Endodermal cell (in vitro differentiated cells): ENCODE data around the gene JAZF1. TPM values are rescaled to one million over a fixed set of nuclear protein-coding genes. Genes with fewer than 3 reads are reported as not detected.

ENCODE experiments used
- DNase-seq: peaks from one replicate; pipeline ENCODE4 v3.0.0-alpha.2; 2017
- H3K27ac ChIP-seq: 2 replicates; pipeline ENCODE4 v1.5.1; 2013; ENCODE audit warnings: mild to moderate bottlenecking, low read depth, low read length, moderate library complexity
- H3K27me3 ChIP-seq: 2 replicates; pipeline ENCODE4 v1.6.1; 2013; ENCODE audit warnings: mild to moderate bottlenecking, low read length, moderate library complexity; ENCODE audit not compliant: insufficient read depth, control insufficient read depth, poor library complexity, severe bottlenecking
- H3K36me3 ChIP-seq: 2 replicates; pipeline ENCODE4 v1.7.0; 2013; ENCODE audit warnings: mild to moderate bottlenecking, low read length, moderate library complexity; ENCODE audit not compliant: control insufficient read depth, insufficient read depth
- H3K4me1 ChIP-seq: one replicate; pipeline ENCODE4 v1.7.0; 2013; ENCODE audit warnings: low read length; ENCODE audit not compliant: control insufficient read depth, insufficient read depth
- H3K4me3 ChIP-seq: 2 replicates; pipeline ENCODE4 v1.5.1; 2013; ENCODE audit warnings: mild to moderate bottlenecking, low read length, moderate library complexity
- H3K9ac ChIP-seq: 2 replicates; pipeline ENCODE4 v1.6.1; 2013; ENCODE audit warnings: mild to moderate bottlenecking, low read length, moderate library complexity; ENCODE audit not compliant: poor library complexity, severe bottlenecking; ENCODE audit errors: extremely low read depth
- H3K9me3 ChIP-seq: 2 replicates; pipeline ENCODE4 v1.6.1; 2013; ENCODE audit warnings: mild to moderate bottlenecking, low read length, moderate library complexity; ENCODE audit not compliant: control insufficient read depth
- H3K27ac Mint-ChIP-seq: 2 replicates; pipeline ENCODE4 v1.8.0; 2020; ENCODE audit warnings: mixed read lengths
- H3K27me3 Mint-ChIP-seq: 2 replicates; pipeline ENCODE4 v1.8.0; 2021; ENCODE audit warnings: mild to moderate bottlenecking, mixed read lengths; ENCODE audit not compliant: insufficient read depth
- H3K36me3 Mint-ChIP-seq: 2 replicates; pipeline ENCODE4 v1.8.0; 2020; ENCODE audit warnings: low read depth, mixed read lengths
- H3K4me1 Mint-ChIP-seq: 2 replicates; pipeline ENCODE4 v1.8.0; 2020; ENCODE audit warnings: mixed read lengths
- H3K4me3 Mint-ChIP-seq: 2 replicates; pipeline ENCODE4 v1.8.0; 2020; ENCODE audit warnings: mild to moderate bottlenecking, moderate library complexity, mixed read lengths
- H3K9me3 Mint-ChIP-seq: 2 replicates; pipeline ENCODE4 v1.8.0; 2020; ENCODE audit warnings: mild to moderate bottlenecking, mixed read lengths
- CTCF ChIP-seq: fragments of 200-600 bp; sonication (generic); conservative IDR thresholded peaks from 2 replicates; pipeline ENCODE4 v1.5.0; 2021; ENCODE audit warnings: antibody characterized with exemption, mild to moderate bottlenecking
- WGBS, 2 experiments: methylation state at CpG; one replicate each; pipeline versions ENCODE4 v1.1.5 to v1.1.7; 2013; ENCODE audit warnings: missing lambda C conversion rate in 2 of 2, mixed read lengths in 1 of 2; ENCODE audit not compliant: insufficient coverage in 1 of 2, insufficient read length in 1 of 2; 5-methylcytosine and 5-hydroxymethylcytosine counted together
- total RNA-seq, 2 donors: library from RNA; stranded (reverse); fragmentation: NEBNext Ultra II Directional in 1 of 2; extraction: Animal tissue kit (Norgen Biotek cat#: 25700) in 1 of 2; gene quantifications; 2 replicates in 1 of 2; 3 replicates in 1 of 2; pipeline ENCODE4 v1.2.1, GENCODE V29; 2021

Gene JAZF1
- total RNA-seq, 2 donors from 2014 or later: 18.3 to 33.6 TPM

GRCh38 chr7:28038175-28038797 lies 142.3 kb downstream of the JAZF1 start:
- H3K27ac Mint-ChIP-seq: no peak overlapping the region
- Histone ChIP-seq H3K9me3 (no peaks in the 10 kb centered on the region), H3K27ac (no peak overlapping the region), H3K4me3 (no peak overlapping the region), H3K27me3 (no peaks in the 10 kb centered on the region), H3K4me1 (peaks cover 3% of the 10 kb centered on the region), H3K9ac (no peak overlapping the region), H3K36me3 (no peaks in the 10 kb centered on the region)
- no peaks in the 10 kb centered on the region for H3K27me3 Mint-ChIP-seq
- no peak overlapping the region for H3K4me3 Mint-ChIP-seq
- DNase-seq: no peak
- peaks cover 2% of the 10 kb centered on the region for H3K36me3 Mint-ChIP-seq
- TF ChIP-seq CTCF: no peak
- H3K9me3 Mint-ChIP-seq: no peaks in the 10 kb centered on the region
- H3K4me1 Mint-ChIP-seq: peaks cover 12% of the 10 kb centered on the region
- no CpG with 5 or more reads among the region's 1 CpG for WGBS, 2 experiments

GRCh38 chr7:28037220-28038010 lies 143.2 kb downstream of the JAZF1 start:
- Histone ChIP-seq H3K36me3 (no peaks in the 10 kb centered on the region), H3K9me3 (no peaks in the 10 kb centered on the region), H3K4me3 (no peak overlapping the region), H3K9ac (no peak overlapping the region), H3K27ac (no peak overlapping the region), H3K27me3 (no peaks in the 10 kb centered on the region), H3K4me1 (peaks cover 3% of the 10 kb centered on the region)
- Mint-ChIP-seq H3K36me3 (peaks cover 2% of the 10 kb centered on the region), H3K4me1 (peaks cover 12% of the 10 kb centered on the region), H3K9me3 (no peaks in the 10 kb centered on the region), H3K27me3 (no peaks in the 10 kb centered on the region), H3K4me3 (no peak overlapping the region), H3K27ac (no peak overlapping the region)
- WGBS, 2 experiments: 77 to 78% methylated on average over 5 to 6 of the region's 6 CpGs
- no peak for TF ChIP-seq CTCF
- DNase-seq: no peak

GRCh38 chr7:28036696-28037095 lies 143.9 kb downstream of the JAZF1 start:
- no peaks in the 10 kb centered on the region for H3K36me3 Mint-ChIP-seq
- no peak overlapping the region for H3K4me3 Mint-ChIP-seq
- Histone ChIP-seq H3K9ac (no peak overlapping the region), H3K4me1 (peaks cover 3% of the 10 kb centered on the region), H3K27ac (no peak overlapping the region), H3K27me3 (no peaks in the 10 kb centered on the region), H3K36me3 (no peaks in the 10 kb centered on the region), H3K4me3 (no peak overlapping the region), H3K9me3 (no peaks in the 10 kb centered on the region)
- WGBS, 2 experiments: 86% methylated on average over 3 of the region's 3 CpGs; no CpG with 5 or more reads in 1 of the 2 experiments
- DNase-seq: no peak
- no peaks in the 10 kb centered on the region for H3K9me3 Mint-ChIP-seq
- TF ChIP-seq CTCF: no peak
- no peak overlapping the region for H3K27ac Mint-ChIP-seq
- peaks cover 15% of the 10 kb centered on the region for H3K4me1 Mint-ChIP-seq
- no peaks in the 10 kb centered on the region for H3K27me3 Mint-ChIP-seq
